IMR-90 (cell line): ENCODE data around the gene LPXN. TPM values are rescaled to one million over a fixed set of nuclear protein-coding genes. Genes with fewer than 3 reads are reported as not detected.

Experiments used
- ATAC-seq: fragments of 200-7000 bp; cut with Tn5 transposase; 2 replicates; pipeline ENCODE4 v1.9.1; 2020; ENCODE audit warnings: low read depth, mild to moderate bottlenecking, moderate library complexity
- BruUV-seq: library from RNA; stranded (reverse); fragments of 400-500 nt; replicated peaks from 2 replicates; lab custom pipeline; 2021; lab: Mats Ljungman, UMichigan
- CTCF ChIA-PET: fragments of 300-600 bp; formaldehyde crosslinking; extraction: SDS; loops from one replicate; lab custom pipeline; 2021; ENCODE audit warnings: antibody characterized with exemption; lab: Yijun Ruan, JAX
- POLR2A ChIA-PET: fragments of 300-600 bp; sonication (Branson Sonifier 250); formaldehyde crosslinking; loops from one replicate; lab custom pipeline; 2022; ENCODE audit warnings: antibody characterized with exemption; ENCODE audit not compliant: unreplicated experiment; lab: Charles Lee
- DNase-seq: peaks from one replicate; pipeline ENCODE4 v3.0.0; 2013
- H2AFZ ChIP-seq: replicated peaks from 2 replicates; pipeline ENCODE3; 2013; ENCODE audit warnings: low read length, mild to moderate bottlenecking; ENCODE audit not compliant: poor library complexity
- H2AK5ac ChIP-seq: 2 replicates; pipeline ENCODE4 v1.6.1; 2013; ENCODE audit warnings: low read depth, low read length, inconsistent platforms
- H2AK9ac ChIP-seq: replicated peaks from 2 replicates; pipeline ENCODE3; 2013; ENCODE audit warnings: mild to moderate bottlenecking, low read depth, low read length, moderate library complexity; ENCODE audit not compliant: poor library complexity
- H2BK120ac ChIP-seq: 2 replicates; pipeline ENCODE4 v1.6.1; 2013; ENCODE audit warnings: low read depth, low read length, inconsistent platforms
- H2BK15ac ChIP-seq: 3 replicates; pipeline ENCODE4 v1.6.1; 2013; ENCODE audit warnings: low read depth, low read length, inconsistent platforms
- H2BK20ac ChIP-seq: 2 replicates; pipeline ENCODE4 v1.6.1; 2013; ENCODE audit warnings: low read depth, mild to moderate bottlenecking, inconsistent platforms, low read length, moderate library complexity
- H2BK5ac ChIP-seq: 2 replicates; pipeline ENCODE4 v1.6.1; 2013; ENCODE audit warnings: mild to moderate bottlenecking, low read depth, low read length, inconsistent platforms; ENCODE audit not compliant: poor library complexity, severe bottlenecking
- H3K14ac ChIP-seq: replicated peaks from 2 replicates; pipeline ENCODE4 v1.6.1; 2013; ENCODE audit warnings: low read depth, low read length, inconsistent platforms
- H3K18ac ChIP-seq: 2 replicates; pipeline ENCODE4 v1.6.1; 2013; ENCODE audit warnings: low read depth, low read length, control low read depth
- H3K23ac ChIP-seq: 2 replicates; pipeline ENCODE4 v1.6.1; 2013; ENCODE audit warnings: low read depth, low read length, inconsistent platforms
- H3K27ac ChIP-seq: 2 replicates; pipeline ENCODE4 v1.5.1; 2013; ENCODE audit warnings: mild to moderate bottlenecking, control low read depth, low read length; ENCODE audit not compliant: insufficient read depth
- H3K27me3 ChIP-seq: 2 replicates; pipeline ENCODE4 v1.6.1; 2013; ENCODE audit warnings: low read length; ENCODE audit not compliant: control insufficient read depth, insufficient read depth
- H3K36me3 ChIP-seq: 2 replicates; pipeline ENCODE4 v1.6.1; 2013; ENCODE audit warnings: low read length, mixed read lengths; ENCODE audit not compliant: control insufficient read depth, insufficient read depth
- H3K4ac ChIP-seq: 2 replicates; pipeline ENCODE4 v1.6.1; 2013; ENCODE audit warnings: low read depth, low read length, inconsistent platforms
- H3K4me1 ChIP-seq: 2 replicates; pipeline ENCODE4 v1.6.1; 2013; ENCODE audit warnings: low read length, mixed read lengths; ENCODE audit not compliant: control insufficient read depth, insufficient read depth
- H3K4me2 ChIP-seq: 2 replicates; pipeline ENCODE4 v1.6.1; 2013; ENCODE audit warnings: low read depth, mild to moderate bottlenecking, control low read depth, low read length, moderate library complexity
- H3K4me3 ChIP-seq: 2 replicates; pipeline ENCODE4 v1.5.1; 2013; ENCODE audit warnings: low read depth, mild to moderate bottlenecking, control low read depth, low read length, moderate library complexity; ENCODE audit not compliant: insufficient read depth
- H3K56ac ChIP-seq: 2 replicates; pipeline ENCODE4 v1.6.1; 2013; ENCODE audit warnings: low read length, inconsistent platforms; ENCODE audit not compliant: insufficient read depth; ENCODE audit errors: extremely low read depth
- H3K79me1 ChIP-seq, 2 experiments: 2 replicates each; pipeline ENCODE4 v1.6.1; 2013; ENCODE audit warnings: low read length in 2 of 2, inconsistent platforms in 1 of 2, low read depth in 1 of 2
- H3K9ac ChIP-seq: 2 replicates; pipeline ENCODE4 v1.6.1; 2013; ENCODE audit warnings: low read depth, low read length, control low read depth
- H3K9me1 ChIP-seq: 2 replicates; pipeline ENCODE4 v1.6.1; 2013; ENCODE audit warnings: low read length, inconsistent platforms; ENCODE audit not compliant: insufficient read depth
- H3K9me3 ChIP-seq: 2 replicates; pipeline ENCODE4 v1.6.1; 2013; ENCODE audit warnings: low read length; ENCODE audit not compliant: control insufficient read depth, insufficient read depth
- H4K20me1 ChIP-seq: 2 replicates; pipeline ENCODE4 v1.6.1; 2013; ENCODE audit warnings: low read length, inconsistent platforms; ENCODE audit not compliant: insufficient read depth
- H4K5ac ChIP-seq: 2 replicates; pipeline ENCODE4 v1.6.1; 2013; ENCODE audit warnings: mild to moderate bottlenecking, low read depth, low read length, control low read depth
- H4K8ac ChIP-seq, 2 experiments: 2 replicates each; pipeline ENCODE4 v1.6.1; 2013; ENCODE audit warnings: low read depth in 2 of 2, low read length in 2 of 2, control low read depth in 1 of 2, inconsistent platforms in 1 of 2
- H4K91ac ChIP-seq: 2 replicates; pipeline ENCODE4 v1.6.1; 2013; ENCODE audit warnings: low read depth, low read length, inconsistent platforms; ENCODE audit not compliant: insufficient read depth
- CEBPB ChIP-seq: IDR thresholded peaks from 2 replicates; pipeline ENCODE4 v1.6.1; 2012; ENCODE audit warnings: low read depth, low read length, improper control_type of control experiment
- SMC3 ChIP-seq: fragments of 150-350 bp; IDR thresholded peaks from 2 replicates; pipeline ENCODE4 v1.6.1; 2016; ENCODE audit warnings: low read depth, mild to moderate bottlenecking, antibody characterized with exemption, low read length, moderate library complexity
- dilution Hi-C: fragments of 300-500 bp; cut with HindIII; formaldehyde crosslinking; loops from one replicate; pipeline ENCODE4 v1.14.3; 2018; ENCODE audit warnings: low sequenced_read_pairs; ENCODE audit not compliant: unreplicated experiment
- in situ Hi-C: fragments of 300-500 bp; cut with MboI; formaldehyde crosslinking; loops from 3 replicates; pipeline ENCODE4 v1.14.3; 2019; ENCODE audit warnings: low sequenced_read_pairs, inconsistent platforms, mixed read lengths
- intact Hi-C: fragments of 100-400 bp; cut with micrococcal nuclease; formaldehyde crosslinking; loops from 2 replicates; pipeline ENCODE4 v1.10.0; 2022
- polyA plus RNA-seq, 3 experiments: library from polyadenylated mRNA; depleted of rRNA; stranded (reverse); fragments of >200 nt; gene quantifications; 2 replicates each; pipeline ENCODE4 v1.2.3, GENCODE V29; 2012; ENCODE audit warnings: low replicate concordance in 1 of 3
- total RNA-seq: library from RNA; depleted of rRNA; stranded (reverse); fragments of >200 nt; gene quantifications from 2 replicates; pipeline ENCODE4 v1.2.3, GENCODE V29; 2012

LPXN gene
- total and polyA plus RNA-seq, 2 of the 4 experiments (the other 2 are of a cell fraction): 13.4 to 15.7 TPM

DNA sequence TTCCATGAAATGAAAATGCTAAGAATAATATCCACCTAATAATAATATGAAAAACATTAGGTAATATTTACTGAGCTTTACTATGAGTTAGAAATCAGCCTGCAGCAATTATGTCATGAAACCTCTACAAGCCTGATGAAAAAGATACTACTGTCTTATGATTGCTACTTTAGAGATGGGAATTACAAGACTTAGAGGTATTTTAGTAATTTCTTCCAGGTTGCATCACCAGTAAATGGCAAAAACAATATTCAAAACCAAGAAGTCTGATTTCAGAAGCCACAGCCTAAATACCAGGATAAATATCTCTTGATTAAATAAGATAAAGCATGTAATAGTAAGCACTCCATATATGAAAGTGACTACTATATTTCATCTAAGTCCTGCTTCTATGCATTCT, 81.6 kb downstream of the LPXN start:
- Histone ChIP-seq H3K27me3 (no peaks in the 10 kb centered on the region), H3K9me1 (no peaks in the 10 kb centered on the region; the same call in 1 of the 2 replicates), H2BK20ac (0 out of 2 replicates have a peak overlapping the region, but pooled peaks have one; percentile 63), H3K23ac (no peak overlapping the region), H4K5ac (peak overlapping the region; percentile 98; the same call in 1 of the 2 replicates), H2BK120ac (peak overlapping the region; percentile 50), H2BK5ac (peak overlapping the region; percentile 64), H3K27ac (no peak overlapping the region), H3K4me2 (peak overlapping the region; percentile 20; the same call in 1 of the 2 replicates), H3K9me3 (no peaks in the 10 kb centered on the region), H3K79me1 (no peaks in the 10 kb centered on the region), H2AFZ (no peak overlapping the region), H3K9ac (no peak overlapping the region), H3K4ac (peak overlapping the region; percentile 26; the same call in 1 of the 2 replicates), H2BK15ac (peak overlapping the region; percentile 37; the same call in 1 of the 3 replicates), H2AK9ac (no peak overlapping the region), H3K18ac (peak overlapping the region; percentile 98; the same call in 1 of the 2 replicates), H4K20me1 (no peaks in the 10 kb centered on the region), H3K4me1 (peaks cover 14% of the 10 kb centered on the region; the same call in 1 of the 2 replicates), H2AK5ac (no peak overlapping the region), H4K91ac (no peak overlapping the region; the same call in 1 of the 2 replicates), H4K8ac (peak overlapping the region; percentile 16 to 55; a peak in 2 of 4 replicates), H3K56ac (no peak overlapping the region), H3K4me3 (no peak overlapping the region), H3K36me3 (no peaks in the 10 kb centered on the region), H3K14ac (no peak overlapping the region)
- in situ Hi-C loops (no loop called here), intact Hi-C loops (loop anchor here (1.0 to 10.0 kb wide), 2 partner anchors 100 to 179 kb away; no protein-coding TSS in a partner anchor), dilution Hi-C loops (no loop called here)
- POLR2A ChIA-PET: no interaction called here
- no TSS peak for BruUV-seq
- ATAC-seq (peak; percentile 35), DNase-seq (peak; percentile 33)
- TF ChIP-seq SMC3 (no peak), CEBPB (peak; percentile 64)
- CTCF ChIA-PET: no interaction called here
